Measurements from ENCODE around the gene HTR4. TPM values are rescaled to one million over a fixed set of nuclear protein-coding genes. Genes with fewer than 3 reads are reported as not detected.

The HTR4 gene
- polyA plus RNA-seq, 1 donor from 2014 or later = not detected

GRCh38 chr5:148632255-148633066, 21.9 kb downstream of the HTR4 start:
- no peaks in the 10 kb centered on the region for H4K20me1 ChIP-seq (ENCODE audit: insufficient read depth)
- H2AFZ ChIP-seq (ENCODE audit: low read depth, low read length) = no peak overlapping the region
- no peaks in the 10 kb centered on the region for H3K79me2 ChIP-seq (replicated peaks; ENCODE audit: insufficient read depth, low read length)
- H3F3A ChIP-seq (ENCODE audit: insufficient read depth, low read length, poor library complexity, severe bottlenecking) = no peaks in the 10 kb centered on the region
- no peaks in the 10 kb centered on the region for H3K9me3 ChIP-seq (ENCODE audit: low read length)
- H3K27ac ChIP-seq (ENCODE audit: low read length) = no peak overlapping the region
- no peak overlapping the region for H3K4me3 ChIP-seq (ENCODE audit: low read length)
- no peak overlapping the region for H3K4me2 ChIP-seq (ENCODE audit: low read length)
- TF ChIP-seq MXI1 (conservative IDR thresholded peaks at IDR 0.05; ENCODE audit: poor library complexity, severe bottlenecking) = no peak
- no peak for TF ChIP-seq SMC3 (conservative IDR thresholded peaks at IDR 0.05; ENCODE audit: poor library complexity)
- TF ChIP-seq CTCF (IDR thresholded peaks at IDR 0.05; ENCODE audit: poor library complexity, severe bottlenecking) = no peak
- no peaks in the 10 kb centered on the region for H3K27me3 ChIP-seq (ENCODE audit: insufficient read depth, low read depth, low read length)
- no peaks in the 10 kb centered on the region for H3K36me3 ChIP-seq (ENCODE audit: insufficient read depth, low read length)
- H3K9ac ChIP-seq (ENCODE audit: low read length) = no peak overlapping the region
- H3K9me2 ChIP-seq (ENCODE audit: insufficient read depth, low read length) = no peaks in the 10 kb centered on the region

- Histone ChIP-seq H3K9ac (ENCODE audit: low read length) (no peak overlapping the region), H3K9me3 (ENCODE audit: low read length) (no peaks in the 10 kb centered on the region), H3K36me3 (ENCODE audit: insufficient read depth, low read length) (no peaks in the 10 kb centered on the region), H3K4me2 (ENCODE audit: low read length) (no peak overlapping the region), H3K79me2 (replicated peaks; ENCODE audit: insufficient read depth, low read length) (no peaks in the 10 kb centered on the region), H4K20me1 (ENCODE audit: insufficient read depth) (no peaks in the 10 kb centered on the region), H2AFZ (ENCODE audit: low read depth, low read length) (no peak overlapping the region), H3K9me2 (ENCODE audit: insufficient read depth, low read length) (no peaks in the 10 kb centered on the region), H3F3A (ENCODE audit: insufficient read depth, low read length, poor library complexity, severe bottlenecking) (no peaks in the 10 kb centered on the region), H3K4me3 (ENCODE audit: low read length) (no peak overlapping the region), H3K27ac (ENCODE audit: low read length) (no peak overlapping the region), H3K27me3 (ENCODE audit: insufficient read depth, low read depth, low read length) (no peaks in the 10 kb centered on the region)
- no peak for TF ChIP-seq REST (IDR thresholded peaks at IDR 0.05; ENCODE audit: borderline replicate concordance)
- TF ChIP-seq TAF1 (IDR thresholded peaks at IDR 0.05; ENCODE audit: low read depth) = no peak
- TF ChIP-seq RAD21 (conservative IDR thresholded peaks at IDR 0.05) = no peak
- no peak for TF ChIP-seq EZH2 (IDR thresholded peaks at IDR 0.05; ENCODE audit: borderline replicate concordance, insufficient read depth, low read length, poor library complexity, severe bottlenecking)
- TF ChIP-seq EP300 (conservative IDR thresholded peaks at IDR 0.05; ENCODE audit: poor library complexity, severe bottlenecking) = no peak
- TF ChIP-seq CTCF (IDR thresholded peaks at IDR 0.05; ENCODE audit: poor library complexity, severe bottlenecking) = no peak
- TF ChIP-seq POLR2AphosphoS5 (IDR thresholded peaks at IDR 0.05) = no peak
- no peak for TF ChIP-seq SMC3 (conservative IDR thresholded peaks at IDR 0.05; ENCODE audit: poor library complexity)
- TF ChIP-seq MXI1 (conservative IDR thresholded peaks at IDR 0.05; ENCODE audit: poor library complexity, severe bottlenecking) = no peak
Measured at GRCh38 chr5:148626986-148627385, 27.3 kb downstream of the HTR4 start.

All from neural cell (in vitro differentiated cells).